Panc1 (cell line): ENCODE data around the gene TMEM51. TPM values are rescaled to one million over a fixed set of nuclear protein-coding genes. Genes with fewer than 3 reads are reported as not detected.

Experiments used
- ATAC-seq: fragments of 200-7000 bp; cut with Tn5 transposase; 2 replicates; pipeline ENCODE4 v1.9.1; 2020; ENCODE audit warnings: mild to moderate bottlenecking, moderate library complexity
- BruUV-seq: library from RNA; stranded (reverse); fragments of 400-500 nt; replicated peaks from 2 replicates; lab custom pipeline; 2021; lab: Mats Ljungman, UMichigan
- CTCF ChIA-PET: fragments of 300-600 bp; sonication (Branson Sonifier 250); formaldehyde crosslinking; loops from one replicate; lab custom pipeline; 2022; ENCODE audit warnings: antibody characterized with exemption; lab: Charles Lee
- POLR2A ChIA-PET: fragments of 300-600 bp; sonication (Branson Sonifier 250); formaldehyde crosslinking; loops from one replicate; lab custom pipeline; 2022; ENCODE audit warnings: antibody characterized with exemption; lab: Charles Lee
- DNase-seq: peaks from one replicate; pipeline ENCODE4 v3.0.0-alpha.2; 2010; ENCODE audit warnings: low read depth, low spot score
- H3K27ac ChIP-seq: 2 replicates; pipeline ENCODE4 v1.5.1; 2011; ENCODE audit warnings: mild to moderate bottlenecking, low read length, inconsistent platforms
- H3K27me3 ChIP-seq: fragments of 200-500 bp; sonication (Bioruptor generic); 2 replicates; pipeline ENCODE4 v1.6.0; 2014; ENCODE audit warnings: low read length, inconsistent platforms; ENCODE audit not compliant: control insufficient read depth, insufficient read depth
- H3K36me3 ChIP-seq: fragments of 200-500 bp; sonication (Bioruptor generic); 2 replicates; pipeline ENCODE4 v1.5.1; 2014; ENCODE audit warnings: inconsistent platforms, mild to moderate bottlenecking, low read length, moderate library complexity; ENCODE audit not compliant: control insufficient read depth, insufficient read depth
- H3K4me1 ChIP-seq: 2 replicates; pipeline ENCODE4 v1.5.1; 2011; ENCODE audit warnings: inconsistent platforms, mild to moderate bottlenecking, low read length, moderate library complexity; ENCODE audit not compliant: control insufficient read depth, insufficient read depth
- H3K4me3 ChIP-seq, 2 experiments: 2 replicates each; pipeline ENCODE4 v1.5.1; 2011 to 2012; ENCODE audit warnings: low read depth in 2 of 2, low read length in 2 of 2, mild to moderate bottlenecking in 2 of 2, inconsistent platforms in 1 of 2, moderate library complexity in 1 of 2
- H3K9me3 ChIP-seq: fragments of 200-500 bp; sonication (Bioruptor generic); 2 replicates; pipeline ENCODE4 v1.5.1; 2014; ENCODE audit warnings: low read depth, mild to moderate bottlenecking, inconsistent platforms, low read length, moderate library complexity; ENCODE audit not compliant: control insufficient read depth, insufficient read depth
- CTCF ChIP-seq: fragments of 450-650 bp; IDR thresholded peaks from 2 replicates; pipeline ENCODE4 v1.5.1; 2017; ENCODE audit warnings: mild to moderate bottlenecking
- POLR2AphosphoS5 ChIP-seq: IDR thresholded peaks from 2 replicates; pipeline ENCODE4 v1.6.1; 2012; ENCODE audit warnings: mild to moderate bottlenecking, low read depth, low read length, moderate library complexity
- REST ChIP-seq, 2 experiments: IDR thresholded peaks; 2 replicates each; pipeline ENCODE4 v1.6.1; 2011 to 2012; ENCODE audit warnings: low read depth in 2 of 2, control low read depth in 1 of 2, low read length in 1 of 2, mild to moderate bottlenecking in 1 of 2, moderate library complexity in 1 of 2; ENCODE audit not compliant: insufficient read depth in 1 of 2
- SIN3A ChIP-seq: IDR thresholded peaks from 2 replicates; pipeline ENCODE4 v1.6.1; 2012; ENCODE audit warnings: low read depth, mild to moderate bottlenecking, low read length, moderate library complexity, borderline replicate concordance; ENCODE audit not compliant: insufficient read depth
- TCF7L2 ChIP-seq: IDR thresholded peaks from 2 replicates; pipeline ENCODE4 v1.6.1; 2011; ENCODE audit warnings: mild to moderate bottlenecking, low read depth, low read length, inconsistent platforms
- in situ Hi-C: cut with HindIII; loops from 2 replicates; pipeline ENCODE4 v1.10.0; 2016; ENCODE audit warnings: low sequenced_read_pairs, low pct_unique_long_range_greater_than_20kb
- intact Hi-C: fragments of 100-400 bp; cut with micrococcal nuclease; formaldehyde crosslinking; loops from one replicate; pipeline ENCODE4 v1.10.0; 2022; ENCODE audit not compliant: unreplicated experiment
- total RNA-seq: library from RNA; stranded (reverse); gene quantifications from one replicate; pipeline ENCODE4 v1.2.1, GENCODE V29; 2021; ENCODE audit not compliant: unreplicated experiment

Gene TMEM51
- total RNA-seq, 1 experiment from 2014 or later: 25.8 TPM

DNA sequence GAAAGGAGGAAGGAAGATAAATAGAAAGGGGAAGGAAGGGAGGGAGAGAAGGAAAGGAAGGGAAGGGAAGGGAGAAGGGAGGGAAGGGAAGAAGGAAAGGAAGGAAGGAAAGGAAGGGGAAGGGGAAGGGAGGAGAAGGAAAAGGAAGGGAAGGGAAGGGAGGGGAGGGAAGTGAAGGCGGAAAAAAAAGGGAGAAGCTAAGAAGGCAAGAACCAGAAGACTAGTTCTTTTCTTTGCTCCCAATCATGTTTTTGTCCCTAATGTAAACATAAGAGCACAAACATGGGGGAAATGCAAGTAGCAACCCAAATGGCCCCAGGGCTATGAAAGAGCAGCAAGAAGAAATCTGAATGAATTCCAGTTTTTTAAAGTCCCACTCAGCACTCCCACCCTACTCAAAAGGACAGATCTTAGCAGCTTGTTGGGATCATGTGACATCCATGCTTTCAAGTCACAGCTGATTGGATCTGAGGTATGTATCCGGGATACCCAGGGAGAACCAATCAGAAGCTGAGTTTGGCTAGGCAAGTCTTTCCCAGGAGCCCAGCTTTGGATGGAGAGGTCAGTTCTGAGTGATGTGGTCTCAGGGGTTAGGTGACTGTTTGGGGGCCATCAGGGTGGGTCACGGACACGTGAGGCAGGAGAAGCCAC lies 69.2 kb downstream of the TMEM51 start:
- no peak overlapping the region for H3K27ac ChIP-seq
- DNase-seq (no peak), ATAC-seq (no peak)
- no peaks in the 10 kb centered on the region for H3K4me1 ChIP-seq
- intact Hi-C loops: no loop called here
- in situ Hi-C loops: no loop called here
- no peak overlapping the region for H3K4me3 ChIP-seq
- H3K9me3 ChIP-seq: no peaks in the 10 kb centered on the region
- no peaks in the 10 kb centered on the region for H3K27me3 ChIP-seq
- ChIA-PET POLR2A (no interaction called here), CTCF (no interaction called here)
- TF ChIP-seq REST (IDR thresholded peaks at IDR 0.05; ENCODE audit: insufficient read depth in 1 of 2, low read depth in 2 of 2, low read length in 1 of 2): no peak
- no peak for TF ChIP-seq POLR2AphosphoS5
- no peak for TF ChIP-seq TCF7L2
- no peak for TF ChIP-seq CTCF
- no peak for TF ChIP-seq SIN3A
- no peaks in the 10 kb centered on the region for H3K36me3 ChIP-seq
- BruUV-seq: no TSS peak

- H3K4me3 ChIP-seq: no peak overlapping the region
- no TSS peak for BruUV-seq
- ATAC-seq: no peak
- H3K36me3 ChIP-seq: no peaks in the 10 kb centered on the region
- H3K9me3 ChIP-seq: no peaks in the 10 kb centered on the region
- no peak overlapping the region for H3K27ac ChIP-seq
- no peaks in the 10 kb centered on the region for H3K4me1 ChIP-seq
- in situ Hi-C loops (no loop called here), intact Hi-C loops (no loop called here)
- no peaks in the 10 kb centered on the region for H3K27me3 ChIP-seq
- TF ChIP-seq TCF7L2: no peak
- no peak for TF ChIP-seq REST (IDR thresholded peaks at IDR 0.05; ENCODE audit: insufficient read depth in 1 of 2, low read depth in 2 of 2, low read length in 1 of 2)
- TF ChIP-seq CTCF: no peak
- no peak for TF ChIP-seq SIN3A
- TF ChIP-seq POLR2AphosphoS5: no peak
- DNase-seq: no peak
- ChIA-PET CTCF (no interaction called here), POLR2A (no interaction called here)
Measured at GRCh38 chr1:15224259-15224869, 70.8 kb downstream of the TMEM51 start.
